ENCODE data around the gene PARD3B.

PARD3B gene

GRCh38 chr2:204652063-204652462 is 106.8 kb downstream of the PARD3B start:
- Histone ChIP-seq H3K27me3 (ENCODE audit: insufficient read depth, poor library complexity, severe bottlenecking) (no peaks in the 10 kb centered on the region), H3K27ac (replicated peaks) (no peak overlapping the region), H3K4me3 (replicated peaks; ENCODE audit: insufficient read depth, low read length) (no peak overlapping the region)
- TF ChIP-seq REST (IDR thresholded peaks at IDR 0.05; ENCODE audit: insufficient replicate concordance, low read depth): no peak
- TF ChIP-seq SPI1 (IDR thresholded peaks at IDR 0.05; ENCODE audit: borderline replicate concordance, low read depth): no peak
- no peak for TF ChIP-seq POLR2AphosphoS5 (IDR thresholded peaks at IDR 0.05; ENCODE audit: low read depth)
- DNase-seq (ENCODE audit: low read depth in 1 of 2, low spot score in 1 of 2): no peak

GRCh38 chr2:204654669-204655068 is 109.4 kb downstream of the PARD3B start:
- Histone ChIP-seq H3K27me3 (ENCODE audit: insufficient read depth, poor library complexity, severe bottlenecking) (no peaks in the 10 kb centered on the region), H3K27ac (replicated peaks) (no peak overlapping the region), H3K4me3 (replicated peaks; ENCODE audit: insufficient read depth, low read length) (no peak overlapping the region)
- TF ChIP-seq POLR2AphosphoS5 (IDR thresholded peaks at IDR 0.05; ENCODE audit: low read depth) (no peak), SPI1 (IDR thresholded peaks at IDR 0.05; ENCODE audit: borderline replicate concordance, low read depth) (no peak), REST (IDR thresholded peaks at IDR 0.05; ENCODE audit: insufficient replicate concordance, low read depth) (no peak)
- no peak for DNase-seq (ENCODE audit: low read depth in 1 of 2, low spot score in 1 of 2)

- DNase-seq (ENCODE audit: low read depth in 1 of 2, low spot score in 1 of 2): no peak
- Histone ChIP-seq H3K4me3 (replicated peaks; ENCODE audit: insufficient read depth, low read length) (no peak overlapping the region), H3K27me3 (ENCODE audit: insufficient read depth, poor library complexity, severe bottlenecking) (no peaks in the 10 kb centered on the region), H3K27ac (replicated peaks) (no peak overlapping the region)
- no peak for TF ChIP-seq SPI1 (IDR thresholded peaks at IDR 0.05; ENCODE audit: borderline replicate concordance, low read depth)
- no peak for TF ChIP-seq REST (IDR thresholded peaks at IDR 0.05; ENCODE audit: insufficient replicate concordance, low read depth)
These were observed 109.8 kb downstream of the PARD3B start for GRCh38 chr2:204655101-204655500.

- Histone ChIP-seq H3K4me3 (replicated peaks; ENCODE audit: insufficient read depth, low read length) (no peak overlapping the region), H3K27ac (replicated peaks) (no peak overlapping the region), H3K27me3 (ENCODE audit: insufficient read depth, poor library complexity, severe bottlenecking) (no peaks in the 10 kb centered on the region)
- DNase-seq (ENCODE audit: low read depth in 1 of 2, low spot score in 1 of 2): no peak
- TF ChIP-seq REST (IDR thresholded peaks at IDR 0.05; ENCODE audit: insufficient replicate concordance, low read depth): no peak
- TF ChIP-seq CTCF (IDR thresholded peaks at IDR 0.05; ENCODE audit: insufficient read depth, low read length): no peak
- no peak for TF ChIP-seq POLR2AphosphoS5 (IDR thresholded peaks at IDR 0.05; ENCODE audit: low read depth)
- TF ChIP-seq SPI1 (IDR thresholded peaks at IDR 0.05; ENCODE audit: borderline replicate concordance, low read depth): no peak
- no peak for TF ChIP-seq GABPA (IDR thresholded peaks at IDR 0.05; ENCODE audit: low read depth)
These were observed 110.4 kb downstream of the PARD3B start for GRCh38 chr2:204655626-204656025.
